ENCODE measurements around the gene RASL10B. TPM values are rescaled to one million over a fixed set of nuclear protein-coding genes. Genes with fewer than 3 reads are reported as not detected.
A peak's percentile ranks its signal among the peaks of the same experiment; 100 is the strongest.

The RASL10B gene
- polyA plus RNA-seq, 2 donors: 0.28 to 0.53 TPM

- Histone ChIP-seq H3K36me3 (ENCODE audit: control insufficient read depth in 2 of 2, insufficient read depth in 2 of 2, low read length in 1 of 2) (peaks cover 3 to 4% of the 10 kb centered on the region in 2 donors), H3K9me3 (ENCODE audit: control insufficient read depth in 2 of 2, insufficient read depth in 1 of 2, low read depth in 1 of 2, low read length in 1 of 2) (no peaks in the 10 kb centered on the region), H3K4me1 (ENCODE audit: control insufficient read depth in 2 of 2, insufficient read depth in 2 of 2, low read length in 1 of 2) (no peaks in the 10 kb centered on the region), H3K27ac (ENCODE audit: low read depth in 2 of 2, low read length in 1 of 2) (peak overlapping the region in 1 of 2 donors; percentile 1), H3K27me3 (ENCODE audit: control insufficient read depth in 1 of 2, insufficient read depth in 2 of 2, low read length in 2 of 2) (no peaks in the 10 kb centered on the region), H3K4me3 (ENCODE audit: low read depth in 1 of 2, low read length in 2 of 2) (no peak overlapping the region)
Observed at GRCh38 chr17:35715416-35715815, 16.0 kb upstream of the RASL10B start.

- H3K9me3 ChIP-seq (ENCODE audit: control insufficient read depth in 2 of 2, insufficient read depth in 1 of 2, low read depth in 1 of 2, low read length in 1 of 2): no peaks in the 10 kb centered on the region
- no peaks in the 10 kb centered on the region for H3K4me1 ChIP-seq (ENCODE audit: control insufficient read depth in 2 of 2, insufficient read depth in 2 of 2, low read length in 1 of 2)
- no peak overlapping the region for H3K27ac ChIP-seq (ENCODE audit: low read depth in 2 of 2, low read length in 1 of 2)
- no peak overlapping the region for H3K4me3 ChIP-seq (ENCODE audit: low read depth in 1 of 2, low read length in 2 of 2)
- H3K27me3 ChIP-seq (ENCODE audit: control insufficient read depth in 1 of 2, insufficient read depth in 2 of 2, low read length in 2 of 2): no peaks in the 10 kb centered on the region
- H3K36me3 ChIP-seq (ENCODE audit: control insufficient read depth in 2 of 2, insufficient read depth in 2 of 2, low read length in 1 of 2): peaks cover 3 to 4% of the 10 kb centered on the region in 2 donors
- 75 to 80% methylated on average over 3 of the region's 3 CpGs for WGBS, 2 donors
Observed at GRCh38 chr17:35716173-35716572, 15.3 kb upstream of the RASL10B start.

- Histone ChIP-seq H3K9me3 (ENCODE audit: control insufficient read depth in 2 of 2, insufficient read depth in 1 of 2, low read depth in 1 of 2, low read length in 1 of 2) (no peaks in the 10 kb centered on the region), H3K4me3 (ENCODE audit: low read depth in 1 of 2, low read length in 2 of 2) (no peak overlapping the region), H3K36me3 (ENCODE audit: control insufficient read depth in 2 of 2, insufficient read depth in 2 of 2, low read length in 1 of 2) (peaks cover 0 to 3% of the 10 kb centered on the region in 2 donors), H3K27me3 (ENCODE audit: control insufficient read depth in 1 of 2, insufficient read depth in 2 of 2, low read length in 2 of 2) (no peaks in the 10 kb centered on the region), H3K4me1 (ENCODE audit: control insufficient read depth in 2 of 2, insufficient read depth in 2 of 2, low read length in 1 of 2) (no peaks in the 10 kb centered on the region), H3K27ac (ENCODE audit: low read depth in 2 of 2, low read length in 1 of 2) (peak overlapping the region; percentile 18 to 21)
- 63 to 74% methylated on average over 4 of the region's 4 CpGs for WGBS, 2 donors
Observed at GRCh38 chr17:35716897-35717465, 14.5 kb upstream of the RASL10B start.

GRCh38 chr17:35717475-35717874, 14.0 kb upstream of the RASL10B start:
- peaks cover 0 to 3% of the 10 kb centered on the region in 2 donors for H3K36me3 ChIP-seq (ENCODE audit: control insufficient read depth in 2 of 2, insufficient read depth in 2 of 2, low read length in 1 of 2)
- 57 to 58% methylated on average over 2 of the region's 2 CpGs for WGBS, 2 donors
- no peaks in the 10 kb centered on the region for H3K4me1 ChIP-seq (ENCODE audit: control insufficient read depth in 2 of 2, insufficient read depth in 2 of 2, low read length in 1 of 2)
- H3K27me3 ChIP-seq (ENCODE audit: control insufficient read depth in 1 of 2, insufficient read depth in 2 of 2, low read length in 2 of 2): no peaks in the 10 kb centered on the region
- H3K9me3 ChIP-seq (ENCODE audit: control insufficient read depth in 2 of 2, insufficient read depth in 1 of 2, low read depth in 1 of 2, low read length in 1 of 2): no peaks in the 10 kb centered on the region
- H3K4me3 ChIP-seq (ENCODE audit: low read depth in 1 of 2, low read length in 2 of 2): no peak overlapping the region
- peak overlapping the region; percentile 13 to 18 for H3K27ac ChIP-seq (ENCODE audit: low read depth in 2 of 2, low read length in 1 of 2)

GRCh38 chr17:35723735-35724134, 7.7 kb upstream of the RASL10B start:
- WGBS, 2 donors: 98 to 100% methylated on average over 2 of the region's 2 CpGs
- no peaks in the 10 kb centered on the region for H3K27me3 ChIP-seq (ENCODE audit: control insufficient read depth in 1 of 2, insufficient read depth in 2 of 2, low read length in 2 of 2)

GRCh38 chr17:35725058-35725457, 6.4 kb upstream of the RASL10B start:
- peaks cover 6 to 8% of the 10 kb centered on the region in 2 donors for H3K36me3 ChIP-seq (ENCODE audit: control insufficient read depth in 2 of 2, insufficient read depth in 2 of 2, low read length in 1 of 2)
- no peak overlapping the region for H3K4me3 ChIP-seq (ENCODE audit: low read depth in 1 of 2, low read length in 2 of 2)
- H3K27me3 ChIP-seq (ENCODE audit: control insufficient read depth in 1 of 2, insufficient read depth in 2 of 2, low read length in 2 of 2): no peaks in the 10 kb centered on the region
- WGBS, 2 donors: 92 to 95% methylated on average over 4 of the region's 4 CpGs
- H3K4me1 ChIP-seq (ENCODE audit: control insufficient read depth in 2 of 2, insufficient read depth in 2 of 2, low read length in 1 of 2): peaks cover 0 to 2% of the 10 kb centered on the region in 2 donors
- no peaks in the 10 kb centered on the region for H3K9me3 ChIP-seq (ENCODE audit: control insufficient read depth in 2 of 2, insufficient read depth in 1 of 2, low read depth in 1 of 2, low read length in 1 of 2)
- H3K27ac ChIP-seq (ENCODE audit: low read depth in 2 of 2, low read length in 1 of 2): no peak overlapping the region

More at GRCh38 chr17:35723735-35724134, 7.7 kb upstream of the RASL10B start:
- H3K9me3 ChIP-seq (ENCODE audit: control insufficient read depth in 2 of 2, insufficient read depth in 1 of 2, low read depth in 1 of 2, low read length in 1 of 2): no peaks in the 10 kb centered on the region
- H3K36me3 ChIP-seq (ENCODE audit: control insufficient read depth in 2 of 2, insufficient read depth in 2 of 2, low read length in 1 of 2): peaks cover 6 to 11% of the 10 kb centered on the region in 2 donors
- peaks cover 0 to 2% of the 10 kb centered on the region in 2 donors for H3K4me1 ChIP-seq (ENCODE audit: control insufficient read depth in 2 of 2, insufficient read depth in 2 of 2, low read length in 1 of 2)
- no peak overlapping the region for H3K4me3 ChIP-seq (ENCODE audit: low read depth in 1 of 2, low read length in 2 of 2)
- no peak overlapping the region for H3K27ac ChIP-seq (ENCODE audit: low read depth in 2 of 2, low read length in 1 of 2)

- no peaks in the 10 kb centered on the region for H3K9me3 ChIP-seq (ENCODE audit: control insufficient read depth in 2 of 2, insufficient read depth in 1 of 2, low read depth in 1 of 2, low read length in 1 of 2)
- peaks cover 6 to 8% of the 10 kb centered on the region in 2 donors for H3K36me3 ChIP-seq (ENCODE audit: control insufficient read depth in 2 of 2, insufficient read depth in 2 of 2, low read length in 1 of 2)
- H3K4me3 ChIP-seq (ENCODE audit: low read depth in 1 of 2, low read length in 2 of 2): no peak overlapping the region
- H3K27ac ChIP-seq (ENCODE audit: low read depth in 2 of 2, low read length in 1 of 2): no peak overlapping the region
- WGBS, 2 donors: 79 to 83% methylated on average over 2 of the region's 2 CpGs
- H3K27me3 ChIP-seq (ENCODE audit: control insufficient read depth in 1 of 2, insufficient read depth in 2 of 2, low read length in 2 of 2): no peaks in the 10 kb centered on the region
- peaks cover 0 to 2% of the 10 kb centered on the region in 2 donors for H3K4me1 ChIP-seq (ENCODE audit: control insufficient read depth in 2 of 2, insufficient read depth in 2 of 2, low read length in 1 of 2)
Observed at GRCh38 chr17:35725802-35726126, 5.7 kb upstream of the RASL10B start.

GRCh38 chr17:35726127-35726952, 5.1 kb upstream of the RASL10B start:
- no peaks in the 10 kb centered on the region for H3K27me3 ChIP-seq (ENCODE audit: control insufficient read depth in 1 of 2, insufficient read depth in 2 of 2, low read length in 2 of 2)
- H3K27ac ChIP-seq (ENCODE audit: low read depth in 2 of 2, low read length in 1 of 2): no peak overlapping the region
- WGBS, 2 donors: 49 to 56% methylated on average over 6 of the region's 6 CpGs
- H3K4me3 ChIP-seq (ENCODE audit: low read depth in 1 of 2, low read length in 2 of 2): no peak overlapping the region
- H3K4me1 ChIP-seq (ENCODE audit: control insufficient read depth in 2 of 2, insufficient read depth in 2 of 2, low read length in 1 of 2): peaks cover 3 to 5% of the 10 kb centered on the region in 2 donors
- H3K36me3 ChIP-seq (ENCODE audit: control insufficient read depth in 2 of 2, insufficient read depth in 2 of 2, low read length in 1 of 2): peaks cover 6 to 8% of the 10 kb centered on the region in 2 donors
- no peaks in the 10 kb centered on the region for H3K9me3 ChIP-seq (ENCODE audit: control insufficient read depth in 2 of 2, insufficient read depth in 1 of 2, low read depth in 1 of 2, low read length in 1 of 2)

- WGBS, 2 donors: 80 to 81% methylated on average over 5 of the region's 5 CpGs
- H3K4me3 ChIP-seq (ENCODE audit: low read depth in 1 of 2, low read length in 2 of 2): no peak overlapping the region
- H3K9me3 ChIP-seq (ENCODE audit: control insufficient read depth in 2 of 2, insufficient read depth in 1 of 2, low read depth in 1 of 2, low read length in 1 of 2): no peaks in the 10 kb centered on the region
- peaks cover 4 to 11% of the 10 kb centered on the region in 2 donors for H3K4me1 ChIP-seq (ENCODE audit: control insufficient read depth in 2 of 2, insufficient read depth in 2 of 2, low read length in 1 of 2)
- H3K27ac ChIP-seq (ENCODE audit: low read depth in 2 of 2, low read length in 1 of 2): no peak overlapping the region
- no peaks in the 10 kb centered on the region for H3K27me3 ChIP-seq (ENCODE audit: control insufficient read depth in 1 of 2, insufficient read depth in 2 of 2, low read length in 2 of 2)
- peaks cover 6 to 8% of the 10 kb centered on the region in 2 donors for H3K36me3 ChIP-seq (ENCODE audit: control insufficient read depth in 2 of 2, insufficient read depth in 2 of 2, low read length in 1 of 2)
Observed at GRCh38 chr17:35726953-35727460, 4.4 kb upstream of the RASL10B start.

All from esophagus (tissue), 2 donors.